C4-2B (cell line): Measurements from ENCODE around the gene YIPF2.

Experiments
- ZFX ChIP-seq: fragments of 450-650 bp; IDR thresholded peaks from 2 replicates; pipeline ENCODE4 v1.6.1; 2017
- TF ChIP-seq, protein P1 (sequence below): fragments of 450-650 bp; conservative IDR thresholded peaks from 2 replicates; pipeline ENCODE4 v1.5.1; 2017; ENCODE audit warnings: mild to moderate bottlenecking

DNA sequence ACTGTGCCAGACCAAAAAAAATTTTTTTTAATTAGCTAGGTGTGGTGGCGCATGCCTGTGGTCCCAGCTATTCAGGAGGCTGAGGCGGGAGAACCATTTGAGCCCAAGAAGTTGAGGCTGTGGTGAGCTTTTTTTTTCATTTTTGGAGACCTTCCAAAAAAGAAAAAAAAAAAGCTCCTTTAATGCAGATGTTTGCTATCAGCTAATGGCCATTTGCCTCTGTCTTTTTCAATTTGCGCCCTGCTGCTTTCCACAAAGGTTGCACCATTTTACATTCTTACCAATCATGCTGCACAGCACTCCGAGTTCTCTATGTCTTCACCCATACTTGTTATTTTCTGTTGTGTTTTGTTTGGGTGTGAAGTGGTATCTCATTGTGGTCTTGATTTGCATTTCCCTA lies 16.8 kb upstream of the YIPF2 start:
- TF ChIP-seq, protein P1, sequence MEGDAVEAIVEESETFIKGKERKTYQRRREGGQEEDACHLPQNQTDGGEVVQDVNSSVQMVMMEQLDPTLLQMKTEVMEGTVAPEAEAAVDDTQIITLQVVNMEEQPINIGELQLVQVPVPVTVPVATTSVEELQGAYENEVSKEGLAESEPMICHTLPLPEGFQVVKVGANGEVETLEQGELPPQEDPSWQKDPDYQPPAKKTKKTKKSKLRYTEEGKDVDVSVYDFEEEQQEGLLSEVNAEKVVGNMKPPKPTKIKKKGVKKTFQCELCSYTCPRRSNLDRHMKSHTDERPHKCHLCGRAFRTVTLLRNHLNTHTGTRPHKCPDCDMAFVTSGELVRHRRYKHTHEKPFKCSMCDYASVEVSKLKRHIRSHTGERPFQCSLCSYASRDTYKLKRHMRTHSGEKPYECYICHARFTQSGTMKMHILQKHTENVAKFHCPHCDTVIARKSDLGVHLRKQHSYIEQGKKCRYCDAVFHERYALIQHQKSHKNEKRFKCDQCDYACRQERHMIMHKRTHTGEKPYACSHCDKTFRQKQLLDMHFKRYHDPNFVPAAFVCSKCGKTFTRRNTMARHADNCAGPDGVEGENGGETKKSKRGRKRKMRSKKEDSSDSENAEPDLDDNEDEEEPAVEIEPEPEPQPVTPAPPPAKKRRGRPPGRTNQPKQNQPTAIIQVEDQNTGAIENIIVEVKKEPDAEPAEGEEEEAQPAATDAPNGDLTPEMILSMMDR = no peak
- no peak for TF ChIP-seq ZFX
